MM.1S (cell line): ENCODE measurements around the gene CACNA2D1.

ENCODE experiments used
- DNase-seq: peaks from one replicate; pipeline ENCODE4 v3.0.0-alpha.2; 2015
- H2AFZ ChIP-seq: fragments of 300-600 bp; sonication (generic); 2 replicates; pipeline ENCODE4 v1.6.0; 2016; ENCODE audit warnings: antibody characterized with exemption, low read length
- H3F3A ChIP-seq: fragments of 300-600 bp; sonication (generic); 2 replicates; pipeline ENCODE4 v1.6.1; 2016; ENCODE audit warnings: mild to moderate bottlenecking, antibody characterized with exemption, low read length, moderate library complexity, mixed read lengths; ENCODE audit not compliant: insufficient read depth
- H3K27ac ChIP-seq: fragments of 300-600 bp; sonication (generic); 2 replicates; pipeline ENCODE4 v1.5.1; 2016; ENCODE audit warnings: mild to moderate bottlenecking, low read length
- H3K27me3 ChIP-seq: fragments of 300-600 bp; sonication (generic); replicated peaks from 2 replicates; pipeline ENCODE4 v1.6.0; 2016; ENCODE audit warnings: low read length; ENCODE audit not compliant: insufficient read depth
- H3K36me3 ChIP-seq: fragments of 300-600 bp; sonication (generic); replicated peaks from 2 replicates; pipeline ENCODE4 v1.6.1; 2016; ENCODE audit warnings: mild to moderate bottlenecking, low read length, mixed read lengths; ENCODE audit not compliant: insufficient read depth
- H3K4me1 ChIP-seq: fragments of 300-600 bp; sonication (generic); 2 replicates; pipeline ENCODE4 v1.6.1; 2016; ENCODE audit warnings: low read length, mixed read lengths
- H3K4me2 ChIP-seq: fragments of 300-600 bp; sonication (generic); 2 replicates; pipeline ENCODE4 v1.6.0; 2016; ENCODE audit warnings: low read depth, low read length
- H3K4me3 ChIP-seq: fragments of 300-600 bp; sonication (generic); 2 replicates; pipeline ENCODE4 v1.5.1; 2016; ENCODE audit warnings: low read length, mixed read lengths
- H3K79me2 ChIP-seq: fragments of 300-600 bp; sonication (generic); 2 replicates; pipeline ENCODE4 v1.6.1; 2016; ENCODE audit warnings: mixed run types, low read length, mixed read lengths
- H3K9ac ChIP-seq: fragments of 300-600 bp; sonication (generic); 2 replicates; pipeline ENCODE4 v1.6.1; 2016; ENCODE audit warnings: low read length, mixed read lengths
- H3K9me2 ChIP-seq: fragments of 300-600 bp; sonication (generic); replicated peaks from 2 replicates; pipeline ENCODE4 v1.6.1; 2016; ENCODE audit warnings: mild to moderate bottlenecking, low read length, mixed read lengths; ENCODE audit not compliant: insufficient read depth
- H3K9me3 ChIP-seq: fragments of 300-600 bp; sonication (generic); replicated peaks from 2 replicates; pipeline ENCODE4 v1.6.1; 2016; ENCODE audit warnings: mild to moderate bottlenecking, low read length, mixed read lengths; ENCODE audit not compliant: insufficient read depth
- H4K20me1 ChIP-seq: fragments of 300-600 bp; sonication (generic); 2 replicates; pipeline ENCODE4 v1.6.1; 2016; ENCODE audit warnings: mild to moderate bottlenecking, low read length, moderate library complexity, mixed read lengths; ENCODE audit not compliant: insufficient read depth
- EZH2 ChIP-seq: fragments of 300-600 bp; sonication (generic); optimal IDR thresholded peaks from 2 replicates; pipeline ENCODE3; 2017; ENCODE audit warnings: low read depth, mild to moderate bottlenecking, antibody characterized with exemption, low read length, mixed read lengths
- EZH2phosphoT487 ChIP-seq: fragments of 300-600 bp; sonication (generic); IDR thresholded peaks from 2 replicates; pipeline ENCODE4 v1.6.1; 2018; ENCODE audit warnings: antibody characterized with exemption, low read length
- TF ChIP-seq, protein P1 (sequence below): fragments of 300-600 bp; sonication (generic); IDR thresholded peaks from 2 replicates; pipeline ENCODE4 v1.5.1; 2016; ENCODE audit warnings: antibody characterized with exemption, low read length, mixed read lengths

CACNA2D1 gene

DNA sequence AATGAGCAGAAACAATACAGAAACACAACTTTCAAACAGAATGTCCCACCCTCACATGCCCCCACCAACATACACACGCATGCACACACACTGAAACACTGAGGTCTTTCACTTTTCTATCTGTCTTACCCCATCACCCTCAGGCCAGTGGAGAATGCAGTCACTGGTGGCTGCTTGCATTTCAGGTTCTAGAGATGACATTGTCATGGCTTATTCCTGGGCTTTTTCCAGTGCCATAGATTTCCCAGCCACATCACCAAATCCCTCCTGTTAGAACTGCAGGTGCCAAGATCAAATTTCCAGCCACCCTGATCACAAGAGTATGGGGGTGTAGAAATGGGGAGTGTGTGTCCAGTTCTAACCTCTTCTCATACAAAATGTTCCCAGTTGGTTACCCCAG is 68.4 kb downstream of the CACNA2D1 start:
- H3K36me3 ChIP-seq: no peaks in the 10 kb centered on the region
- H3K4me3 ChIP-seq: no peak overlapping the region
- no peaks in the 10 kb centered on the region for H3K79me2 ChIP-seq
- H3F3A ChIP-seq: no peaks in the 10 kb centered on the region
- DNase-seq: no peak
- H3K4me1 ChIP-seq: no peaks in the 10 kb centered on the region
- no peak overlapping the region for H3K4me2 ChIP-seq
- no peaks in the 10 kb centered on the region for H3K27me3 ChIP-seq
- no peaks in the 10 kb centered on the region for H3K9me3 ChIP-seq
- no peak overlapping the region for H3K9ac ChIP-seq
- no peaks in the 10 kb centered on the region for H4K20me1 ChIP-seq
- no peaks in the 10 kb centered on the region for H3K9me2 ChIP-seq
- no peak overlapping the region for H2AFZ ChIP-seq
- no peak overlapping the region for H3K27ac ChIP-seq
- no peak for TF ChIP-seq EZH2phosphoT487
- TF ChIP-seq EZH2: no peak
- TF ChIP-seq, protein P1, sequence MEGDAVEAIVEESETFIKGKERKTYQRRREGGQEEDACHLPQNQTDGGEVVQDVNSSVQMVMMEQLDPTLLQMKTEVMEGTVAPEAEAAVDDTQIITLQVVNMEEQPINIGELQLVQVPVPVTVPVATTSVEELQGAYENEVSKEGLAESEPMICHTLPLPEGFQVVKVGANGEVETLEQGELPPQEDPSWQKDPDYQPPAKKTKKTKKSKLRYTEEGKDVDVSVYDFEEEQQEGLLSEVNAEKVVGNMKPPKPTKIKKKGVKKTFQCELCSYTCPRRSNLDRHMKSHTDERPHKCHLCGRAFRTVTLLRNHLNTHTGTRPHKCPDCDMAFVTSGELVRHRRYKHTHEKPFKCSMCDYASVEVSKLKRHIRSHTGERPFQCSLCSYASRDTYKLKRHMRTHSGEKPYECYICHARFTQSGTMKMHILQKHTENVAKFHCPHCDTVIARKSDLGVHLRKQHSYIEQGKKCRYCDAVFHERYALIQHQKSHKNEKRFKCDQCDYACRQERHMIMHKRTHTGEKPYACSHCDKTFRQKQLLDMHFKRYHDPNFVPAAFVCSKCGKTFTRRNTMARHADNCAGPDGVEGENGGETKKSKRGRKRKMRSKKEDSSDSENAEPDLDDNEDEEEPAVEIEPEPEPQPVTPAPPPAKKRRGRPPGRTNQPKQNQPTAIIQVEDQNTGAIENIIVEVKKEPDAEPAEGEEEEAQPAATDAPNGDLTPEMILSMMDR: no peak

DNA sequence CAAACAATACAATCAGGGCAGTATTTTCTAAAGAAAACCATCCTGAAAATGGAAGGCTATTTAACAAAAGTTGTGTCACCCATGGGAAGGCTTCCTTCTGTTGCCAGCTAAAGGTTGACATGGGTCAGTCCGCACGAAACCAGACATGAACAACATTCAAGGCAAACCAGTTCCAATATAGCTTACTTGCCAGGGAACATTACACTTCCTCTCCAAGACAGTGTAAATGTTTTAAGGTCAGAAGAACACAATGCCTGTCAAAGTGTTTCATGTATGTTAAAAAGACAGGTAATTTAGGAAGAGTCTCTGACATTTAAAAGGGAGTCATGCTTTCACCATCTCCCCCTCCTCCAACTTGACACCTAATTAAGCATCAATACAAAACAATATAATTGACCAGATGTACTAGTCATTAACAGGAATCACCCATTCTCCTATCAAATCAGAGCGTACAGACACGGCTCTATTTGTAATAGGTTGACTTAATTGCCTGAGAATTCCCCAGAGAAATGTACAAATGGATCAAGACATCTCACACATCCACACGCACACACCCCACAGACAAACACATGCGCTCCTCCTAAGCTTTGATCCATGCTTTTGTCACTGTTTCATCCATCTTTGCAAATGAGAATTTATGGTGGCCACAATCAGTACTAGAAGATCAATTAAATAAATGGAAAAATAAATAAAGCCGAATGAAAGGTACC is 69.5 kb downstream of the CACNA2D1 start:
- Histone ChIP-seq H3K4me3 (no peak overlapping the region), H4K20me1 (no peaks in the 10 kb centered on the region), H3K4me2 (no peak overlapping the region), H3K36me3 (no peaks in the 10 kb centered on the region), H2AFZ (no peak overlapping the region), H3K9me3 (no peaks in the 10 kb centered on the region), H3K27ac (no peak overlapping the region), H3K9me2 (no peaks in the 10 kb centered on the region), H3K27me3 (no peaks in the 10 kb centered on the region), H3K4me1 (no peaks in the 10 kb centered on the region), H3K9ac (no peak overlapping the region), H3K79me2 (no peaks in the 10 kb centered on the region), H3F3A (no peaks in the 10 kb centered on the region)
- no peak for DNase-seq
- TF ChIP-seq EZH2phosphoT487 (no peak), EZH2 (no peak)
- TF ChIP-seq, protein P1: no peak

DNA sequence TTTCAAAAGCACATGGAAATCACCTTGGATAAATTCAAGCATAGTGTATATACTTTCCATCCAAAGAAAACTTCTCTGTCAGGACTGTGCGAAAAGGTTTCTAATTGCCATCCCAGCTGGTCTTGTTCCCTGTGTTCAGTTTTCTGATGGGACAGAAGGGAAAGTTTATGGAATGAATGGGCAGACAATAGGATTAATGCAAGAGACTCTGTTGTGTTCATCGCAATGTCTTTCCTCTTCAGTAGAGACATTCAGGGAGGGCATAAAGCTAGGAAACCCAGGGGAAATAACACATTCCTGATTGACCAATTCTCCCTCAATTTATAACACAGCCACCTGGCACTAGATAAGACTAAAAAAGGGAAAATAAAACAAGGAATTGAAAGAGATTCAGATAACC is 78.9 kb downstream of the CACNA2D1 start:
- no peaks in the 10 kb centered on the region for H3F3A ChIP-seq

More for the DNA sequence above, 78.9 kb downstream of the CACNA2D1 start:
- Histone ChIP-seq H3K4me3 (no peak overlapping the region), H3K9me2 (no peaks in the 10 kb centered on the region), H3K9ac (no peak overlapping the region), H4K20me1 (no peaks in the 10 kb centered on the region), H3K9me3 (no peaks in the 10 kb centered on the region), H3K36me3 (no peaks in the 10 kb centered on the region), H3K79me2 (no peaks in the 10 kb centered on the region), H2AFZ (no peak overlapping the region), H3K27me3 (no peaks in the 10 kb centered on the region), H3K4me1 (no peaks in the 10 kb centered on the region), H3K27ac (no peak overlapping the region), H3K4me2 (no peak overlapping the region)
- DNase-seq: no peak
- no peak for TF ChIP-seq EZH2
- TF ChIP-seq EZH2phosphoT487: no peak
- TF ChIP-seq, protein P1: no peak
